HG03378 (cell line): ENCODE measurements around the gene SLC9A5.

Experiments
- ATAC-seq: cut with Tn5 transposase; IDR thresholded peaks from one replicate; pipeline ENCODE4 v1.9.1; 2021; ENCODE audit warnings: mild to moderate bottlenecking, moderate library complexity; ENCODE audit not compliant: unreplicated experiment

Gene SLC9A5

GRCh38 chr16:67255553-67256221, 6.9 kb downstream of the SLC9A5 start:
- ATAC-seq: no peak

- no peak for ATAC-seq
These were observed 8.0 kb downstream of the SLC9A5 start for GRCh38 chr16:67256701-67257230.

- no peak for ATAC-seq
These were observed 8.8 kb downstream of the SLC9A5 start for GRCh38 chr16:67257486-67258160.

- ATAC-seq: no peak
These were observed 9.5 kb downstream of the SLC9A5 start for GRCh38 chr16:67258161-67258835.

GRCh38 chr16:67259705-67260104, 10.9 kb downstream of the SLC9A5 start:
- ATAC-seq: no peak

- ATAC-seq: no peak
These were observed 11.8 kb downstream of the SLC9A5 start for GRCh38 chr16:67260426-67261063.

GRCh38 chr16:67263201-67263600, 14.4 kb downstream of the SLC9A5 start:
- ATAC-seq: no peak

- no peak for ATAC-seq
These were observed 15.5 kb downstream of the SLC9A5 start for GRCh38 chr16:67264277-67264676.

GRCh38 chr16:67264866-67265265, 16.1 kb downstream of the SLC9A5 start:
- no peak for ATAC-seq

- ATAC-seq: no peak
These were observed 17.1 kb downstream of the SLC9A5 start for GRCh38 chr16:67265834-67266233.

- no peak for ATAC-seq
These were observed 19.4 kb downstream of the SLC9A5 start for GRCh38 chr16:67268136-67268579.

GRCh38 chr16:67269766-67270165, 21.0 kb downstream of the SLC9A5 start:
- ATAC-seq: no peak

GRCh38 chr16:67270931-67271338, 22.2 kb downstream of the SLC9A5 start:
- ATAC-seq: no peak

- no peak for ATAC-seq
These were observed 22.7 kb downstream of the SLC9A5 start for GRCh38 chr16:67271446-67271845.

- no peak for ATAC-seq
These were observed 26.5 kb downstream of the SLC9A5 start for GRCh38 chr16:67275321-67275720.

- ATAC-seq: no peak
These were observed 28.7 kb downstream of the SLC9A5 start for GRCh38 chr16:67277294-67277998.

- ATAC-seq: no peak
These were observed 29.4 kb downstream of the SLC9A5 start for GRCh38 chr16:67277999-67278772.

- no peak for ATAC-seq
These were observed 30.1 kb downstream of the SLC9A5 start for GRCh38 chr16:67278773-67279295.

- no peak for ATAC-seq
These were observed 30.7 kb downstream of the SLC9A5 start, which contains the start of gene PLEKHG4 for GRCh38 chr16:67279296-67280089. PLEKHG4 (plus strand) TSS chr16:67279532; CDS start chr16:67280045, 513 bp downstream.
